Urothelium cell line (cell line): Measurements from ENCODE around the gene CACNA2D2.
A peak's percentile ranks its signal among the peaks of the same experiment; 100 is the strongest.
"Not testable (repeated sequence)": the region's sequence is repeated elsewhere in the genome, so short reads cannot be mapped to it uniquely, and the experiment has no call there.

Experiments
- DNase-seq: peaks from one replicate; pipeline ENCODE4 v3.0.0; 2011; ENCODE audit warnings: low spot score, mixed read lengths
- FAIRE-seq: peaks from 2 replicates; lab custom pipeline; 2011; peaks lifted over from hg19 to GRCh38; lab: Jason Lieb, UNC

Gene CACNA2D2

GRCh38 chr3:50530001-50530970 lies 26.9 kb upstream of the CACNA2D2 start:
- FAIRE-seq, result no peak
- DNase-seq, result no peak

GRCh38 chr3:50525987-50526386 lies 22.6 kb upstream of the CACNA2D2 start:
- no peak for FAIRE-seq
- peak; percentile 81 for DNase-seq

GRCh38 chr3:50525191-50525910 lies 21.9 kb upstream of the CACNA2D2 start:
- DNase-seq (no peak), FAIRE-seq (no peak)

GRCh38 chr3:50524746-50525145 lies 21.3 kb upstream of the CACNA2D2 start:
- FAIRE-seq (no peak), DNase-seq (no peak)

- FAIRE-seq, result no peak
- no peak for DNase-seq
These were observed 19.9 kb upstream of the CACNA2D2 start for GRCh38 chr3:50523279-50523811.

- DNase-seq, result no peak
- FAIRE-seq, result no peak
These were observed 18.1 kb upstream of the CACNA2D2 start for GRCh38 chr3:50521572-50521971.

GRCh38 chr3:50520849-50521248 lies 17.4 kb upstream of the CACNA2D2 start:
- FAIRE-seq, result no peak

GRCh38 chr3:50519471-50520089 lies 16.1 kb upstream of the CACNA2D2 start:
- FAIRE-seq (peak; percentile 97), DNase-seq (peak; percentile 77)

More at GRCh38 chr3:50520849-50521248, 17.4 kb upstream of the CACNA2D2 start:
- no peak for DNase-seq

GRCh38 chr3:50518436-50518835 lies 15.0 kb upstream of the CACNA2D2 start:
- FAIRE-seq (no peak), DNase-seq (no peak)

- FAIRE-seq (no peak), DNase-seq (no peak)
These were observed 14.3 kb upstream of the CACNA2D2 start for GRCh38 chr3:50517721-50518206.

- FAIRE-seq (no peak), DNase-seq (no peak)
These were observed 13.0 kb upstream of the CACNA2D2 start for GRCh38 chr3:50516440-50516871.

GRCh38 chr3:50515565-50516439 lies 12.4 kb upstream of the CACNA2D2 start:
- DNase-seq (no peak), FAIRE-seq (no peak)

GRCh38 chr3:50512908-50513307 lies 9.5 kb upstream of the CACNA2D2 start:
- FAIRE-seq, DNase-seq: not testable (repeated sequence)

GRCh38 chr3:50512131-50512530 lies 8.7 kb upstream of the CACNA2D2 start:
- DNase-seq (no peak), FAIRE-seq (no peak)

- FAIRE-seq (no peak), DNase-seq (no peak)
These were observed 6.9 kb upstream of the CACNA2D2 start for GRCh38 chr3:50510325-50510724.

GRCh38 chr3:50509715-50510114 lies 6.3 kb upstream of the CACNA2D2 start:
- FAIRE-seq (no peak), DNase-seq (no peak)

- FAIRE-seq, result no peak
- DNase-seq, result no peak
These were observed 5.4 kb upstream of the CACNA2D2 start for GRCh38 chr3:50508821-50509220.

GRCh38 chr3:50506169-50506568 lies 2.7 kb upstream of the CACNA2D2 start:
- FAIRE-seq, result no peak

GRCh38 chr3:50504681-50505080 lies 1.2 kb upstream of the CACNA2D2 start:
- FAIRE-seq (no peak), DNase-seq (no peak)

More at GRCh38 chr3:50506169-50506568, 2.7 kb upstream of the CACNA2D2 start:
- no peak for DNase-seq
